HG03354 (cell line): Measurements from ENCODE around the gene TOMM40L.
"Not testable (repeated sequence)": the region's sequence is repeated elsewhere in the genome, so short reads cannot be mapped to it uniquely, and the experiment has no call there.

Experiments
- ATAC-seq: cut with Tn5 transposase; IDR thresholded peaks from one replicate; pipeline ENCODE4 v1.9.1; 2021; ENCODE audit warnings: mild to moderate bottlenecking; ENCODE audit not compliant: unreplicated experiment, poor library complexity, severe bottlenecking

TOMM40L gene

GRCh38 chr1:161218301-161219077, 7.4 kb upstream of the TOMM40L start:
- no peak for ATAC-seq

- no peak for ATAC-seq
These were observed 6.6 kb upstream of the TOMM40L start for GRCh38 chr1:161219078-161219892.

- no peak for ATAC-seq
These were observed 5.9 kb upstream of the TOMM40L start for GRCh38 chr1:161220002-161220401.

- no peak for ATAC-seq
These were observed 3.5 kb upstream of the TOMM40L start for GRCh38 chr1:161222175-161223019.

- no peak for ATAC-seq
These were observed 1.8 kb upstream of the TOMM40L start for GRCh38 chr1:161223805-161224694.

GRCh38 chr1:161224695-161225087, 1.2 kb upstream of the TOMM40L start:
- ATAC-seq, result not testable (repeated sequence)

- no peak for ATAC-seq
These were observed 704 bp upstream of the TOMM40L start for GRCh38 chr1:161225178-161225533.

GRCh38 chr1:161226320-161226711, 456 bp downstream of the TOMM40L start:
- no peak for ATAC-seq

- ATAC-seq, result no peak
These were observed 899 bp downstream of the TOMM40L start for GRCh38 chr1:161226759-161227158.

- peak; percentile 48 for ATAC-seq
These were observed 1.5 kb downstream of the TOMM40L start for GRCh38 chr1:161227196-161227871.

- no peak for ATAC-seq
These were observed 2.2 kb downstream of the TOMM40L start for GRCh38 chr1:161228032-161228431.

- ATAC-seq, result no peak
These were observed 4.0 kb downstream of the TOMM40L start for GRCh38 chr1:161229896-161230295.

- ATAC-seq, result no peak
These were observed 4.9 kb downstream of the TOMM40L start for GRCh38 chr1:161230762-161231161.

GRCh38 chr1:161233102-161233501, 7.2 kb downstream of the TOMM40L start:
- ATAC-seq, result no peak

GRCh38 chr1:161235957-161236775, 10.3 kb downstream of the TOMM40L start:
- no peak for ATAC-seq

- ATAC-seq, result no peak
These were observed 12.2 kb downstream of the TOMM40L start, which contains the start of gene NR1I3 for GRCh38 chr1:161238039-161238473. Gene NR1I3, minus strand, starts transcription at chr1:161238203. Its CDS starts 1,638 bp downstream, at chr1:161236565.

GRCh38 chr1:161241682-161242081, 15.8 kb downstream of the TOMM40L start:
- no peak for ATAC-seq

GRCh38 chr1:161242313-161242712, 16.5 kb downstream of the TOMM40L start:
- ATAC-seq, result no peak
